A673 (cell line): ENCODE results near the gene CTNNA3.
A peak's percentile ranks its signal among the peaks of the same experiment; 100 is the strongest.

Source experiments
- EZH2 ChIP-seq: fragments of 200-600 bp; sonication (generic); IDR thresholded peaks from 2 replicates; pipeline ENCODE4 v1.6.1; 2017; ENCODE audit warnings: borderline replicate concordance, low read depth, mild to moderate bottlenecking, mixed read lengths, antibody characterized with exemption, low read length; ENCODE audit not compliant: poor library complexity, severe bottlenecking
- TF ChIP-seq, protein P1 (sequence below): fragments of 300-800, 200-600 bp; sonication (generic); conservative IDR thresholded peaks from 2 replicates; pipeline ENCODE4 v1.5.1; 2017; ENCODE audit warnings: low read depth, mild to moderate bottlenecking, antibody characterized with exemption, low read length, moderate library complexity, mixed read lengths

DNA sequence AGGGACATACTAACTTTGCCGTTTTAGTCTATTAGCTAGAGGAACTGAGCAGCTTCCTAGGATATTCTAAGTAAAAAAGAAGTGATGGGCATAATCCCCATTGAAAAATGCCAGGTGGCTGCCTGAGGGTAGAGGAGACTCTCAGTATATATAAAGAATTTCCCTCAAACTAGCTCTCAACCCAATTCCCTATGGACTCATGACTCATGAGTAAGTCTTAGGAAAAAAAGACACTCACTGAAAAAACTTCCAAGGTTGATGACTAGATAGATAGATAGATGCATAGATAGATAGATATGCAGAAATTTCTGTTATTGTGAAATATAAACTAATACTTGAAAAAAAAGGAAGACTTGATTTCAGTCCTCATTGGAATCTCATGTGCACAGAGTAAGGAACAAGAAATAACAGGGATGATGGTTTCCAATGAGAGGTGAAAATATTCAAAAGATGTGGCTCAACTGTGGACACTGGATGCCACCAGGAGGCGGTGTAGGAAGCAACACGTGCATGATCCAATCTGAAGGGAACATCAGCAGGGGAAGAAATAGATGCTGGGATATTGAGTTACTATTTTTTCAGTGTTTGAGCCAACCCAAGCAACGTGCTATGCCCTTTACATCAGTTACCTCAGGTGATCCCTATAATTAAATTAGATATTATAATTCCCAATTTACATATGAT is 1481.1 kb downstream of the CTNNA3 start:
- TF ChIP-seq, protein P1, sequence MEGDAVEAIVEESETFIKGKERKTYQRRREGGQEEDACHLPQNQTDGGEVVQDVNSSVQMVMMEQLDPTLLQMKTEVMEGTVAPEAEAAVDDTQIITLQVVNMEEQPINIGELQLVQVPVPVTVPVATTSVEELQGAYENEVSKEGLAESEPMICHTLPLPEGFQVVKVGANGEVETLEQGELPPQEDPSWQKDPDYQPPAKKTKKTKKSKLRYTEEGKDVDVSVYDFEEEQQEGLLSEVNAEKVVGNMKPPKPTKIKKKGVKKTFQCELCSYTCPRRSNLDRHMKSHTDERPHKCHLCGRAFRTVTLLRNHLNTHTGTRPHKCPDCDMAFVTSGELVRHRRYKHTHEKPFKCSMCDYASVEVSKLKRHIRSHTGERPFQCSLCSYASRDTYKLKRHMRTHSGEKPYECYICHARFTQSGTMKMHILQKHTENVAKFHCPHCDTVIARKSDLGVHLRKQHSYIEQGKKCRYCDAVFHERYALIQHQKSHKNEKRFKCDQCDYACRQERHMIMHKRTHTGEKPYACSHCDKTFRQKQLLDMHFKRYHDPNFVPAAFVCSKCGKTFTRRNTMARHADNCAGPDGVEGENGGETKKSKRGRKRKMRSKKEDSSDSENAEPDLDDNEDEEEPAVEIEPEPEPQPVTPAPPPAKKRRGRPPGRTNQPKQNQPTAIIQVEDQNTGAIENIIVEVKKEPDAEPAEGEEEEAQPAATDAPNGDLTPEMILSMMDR, result peak; percentile 33; the same call in 1 of the 2 replicates
- no peak for TF ChIP-seq EZH2
